Measurements from ENCODE around the gene KLHL36.
A peak's percentile ranks its signal among the peaks of the same experiment; 100 is the strongest.
"Not testable (repeated sequence)": the region's sequence is repeated elsewhere in the genome, so short reads cannot be mapped to it uniquely, and the experiment has no call there.

The KLHL36 gene

DNA sequence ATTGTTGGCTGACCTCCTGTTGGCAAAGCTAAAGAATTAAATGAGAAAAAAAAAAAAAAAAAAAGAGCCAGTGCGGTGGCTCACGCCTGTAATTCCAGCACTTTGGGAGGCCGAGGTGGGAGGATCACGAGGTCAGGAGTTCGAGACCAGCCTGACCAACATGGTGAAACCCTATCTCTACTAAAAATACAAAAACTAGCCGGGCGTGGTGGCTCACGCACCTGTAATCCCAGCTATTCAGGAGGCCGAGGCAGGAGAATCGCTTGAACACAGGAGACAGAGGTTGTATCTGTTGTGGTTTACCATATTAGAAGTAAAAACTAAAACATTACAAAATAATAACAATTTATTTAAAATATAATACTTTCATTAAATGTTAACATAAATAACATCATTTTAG, 45.6 kb downstream of the KLHL36 start:
- not testable (repeated sequence) for DNase-seq (ENCODE audit: low read depth in 2 of 2)

DNA sequence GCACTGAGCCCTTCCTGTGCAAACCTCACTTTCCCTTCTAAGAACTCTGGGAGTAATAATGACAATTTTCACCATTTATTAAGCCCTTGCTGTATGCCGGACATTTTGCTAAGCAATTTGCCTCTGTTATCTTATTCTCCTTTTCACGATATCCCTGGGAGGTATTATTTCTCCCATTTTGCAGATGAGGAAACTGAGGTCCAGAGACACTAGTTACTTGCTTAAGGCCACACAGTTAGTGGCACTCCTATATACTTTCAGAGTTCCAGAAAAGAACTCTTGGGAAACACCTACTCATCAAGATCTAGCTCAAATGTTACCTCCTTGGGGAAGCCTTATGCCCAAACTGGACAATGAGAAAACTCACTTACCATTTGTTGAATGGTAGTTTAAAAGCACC, 46.7 kb downstream of the KLHL36 start:
- DNase-seq (ENCODE audit: low read depth in 2 of 2): no peak

DNA sequence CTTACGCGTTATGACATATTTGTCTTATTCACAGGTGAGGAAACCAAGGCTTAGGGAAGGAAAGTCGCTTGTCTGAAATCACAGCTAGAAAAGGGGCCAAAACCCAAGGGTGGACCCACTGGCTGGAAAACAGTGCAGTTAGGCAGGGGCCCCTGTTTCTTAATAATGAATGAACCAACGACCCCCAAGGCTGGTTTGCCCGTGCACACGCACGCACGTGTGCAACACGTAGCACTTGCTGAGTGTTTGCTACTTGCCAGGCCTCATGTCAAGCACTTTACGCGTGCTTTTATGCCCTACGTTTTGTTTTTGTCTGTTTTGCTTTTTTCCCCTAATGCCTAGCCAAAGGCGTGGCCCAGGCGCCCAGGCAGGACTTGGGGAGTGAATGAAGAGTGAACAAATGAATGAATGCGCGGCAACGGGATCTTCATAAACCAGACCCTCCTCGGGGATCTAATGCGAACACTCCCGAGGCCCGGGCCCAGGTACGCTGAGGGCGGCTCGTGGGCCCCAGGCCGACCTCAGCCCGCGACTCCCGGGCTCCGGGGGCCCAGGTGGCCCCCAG, 50.9 kb downstream of the KLHL36 start:
- DNase-seq (ENCODE audit: low read depth in 2 of 2): no peak

- DNase-seq (ENCODE audit: low read depth in 2 of 2): peak; percentile 66 to 71
Observed at GRCh38 chr16:84699712-84700445, 51.6 kb downstream of the KLHL36 start, which contains the start of gene USP10. Gene USP10 (plus strand): TSS chr16:84700000. CDS start chr16:84700091, 91 bp downstream.

GRCh38 chr16:84700446-84701300, 52.4 kb downstream of the KLHL36 start:
- DNase-seq (ENCODE audit: low read depth in 2 of 2): peak in 1 of 2 donors; percentile 27

GRCh38 chr16:84703681-84704080, 55.4 kb downstream of the KLHL36 start:
- no peak for DNase-seq (ENCODE audit: low read depth in 2 of 2)

DNA sequence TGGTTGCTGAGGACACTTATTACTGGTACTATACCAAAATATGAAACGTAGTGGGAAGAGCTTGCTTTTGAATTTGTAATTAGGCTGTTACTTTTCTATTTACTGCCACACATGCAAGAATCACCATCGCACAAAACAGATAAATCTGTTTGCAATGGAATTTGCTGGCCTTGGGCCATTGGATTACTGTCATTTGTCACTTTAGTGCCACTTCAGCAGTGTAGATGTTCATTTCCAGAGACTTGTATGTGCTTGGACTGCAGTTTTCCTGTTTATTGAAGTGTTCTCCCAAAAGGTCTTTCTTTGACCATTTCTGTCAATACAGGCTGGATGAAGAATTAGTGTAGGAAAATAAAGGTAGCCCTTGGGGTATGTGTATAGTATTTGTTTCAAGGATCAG, 55.9 kb downstream of the KLHL36 start:
- no peak for DNase-seq (ENCODE audit: low read depth in 2 of 2)

DNA sequence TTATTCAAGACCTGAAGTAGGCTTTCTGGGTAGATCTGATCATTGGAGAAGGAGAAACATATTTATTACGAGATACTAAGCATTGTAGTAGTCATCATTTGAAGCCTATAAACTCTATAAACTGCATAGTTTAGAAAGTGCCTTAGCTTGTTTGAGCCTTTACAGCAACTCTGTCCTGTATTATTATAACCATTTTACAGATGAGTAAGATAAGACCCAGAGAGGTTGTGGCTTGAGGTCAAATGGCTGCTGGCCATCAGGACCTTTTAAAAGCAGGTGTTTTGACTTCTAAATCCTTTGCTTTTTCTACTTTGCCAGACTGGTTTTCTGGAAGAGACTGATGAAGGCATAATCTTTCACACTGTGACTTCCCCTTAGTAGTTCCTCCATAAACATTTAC, 58.5 kb downstream of the KLHL36 start:
- no peak for DNase-seq (ENCODE audit: low read depth in 2 of 2)

- no peak for DNase-seq (ENCODE audit: low read depth in 2 of 2)
Observed at GRCh38 chr16:84709609-84710008, 61.3 kb downstream of the KLHL36 start.

DNA sequence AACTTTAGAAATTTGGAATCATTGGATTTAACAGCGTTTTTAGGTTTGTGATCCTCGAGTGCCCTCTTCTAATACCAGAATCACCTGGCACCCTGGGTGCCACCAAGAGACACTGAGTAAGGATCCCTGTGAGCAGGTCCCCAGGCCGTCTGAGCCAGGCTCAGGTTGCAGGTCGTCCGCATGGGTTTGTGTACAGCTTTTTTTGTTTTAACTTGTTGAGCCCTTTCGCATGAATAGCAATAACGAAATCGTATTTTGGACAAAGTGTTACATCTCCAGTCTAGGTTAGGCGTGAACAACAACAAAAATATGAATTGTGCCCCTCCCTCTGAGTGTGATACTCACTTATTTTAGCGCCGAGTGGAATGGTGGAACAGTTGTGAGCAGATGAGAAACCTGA, 62.4 kb downstream of the KLHL36 start:
- no peak for DNase-seq (ENCODE audit: low read depth in 2 of 2)
